HUES64 (cell line): Measurements from ENCODE around the gene PIK3R5.
"Not testable (repeated sequence)": the region's sequence is repeated elsewhere in the genome, so short reads cannot be mapped to it uniquely, and the experiment has no call there.

Experiments
- H3K27ac ChIP-seq: 2 replicates; pipeline ENCODE4 v1.7.0; 2013; ENCODE audit warnings: low read depth, low read length, inconsistent platforms
- H3K27me3 ChIP-seq: 2 replicates; pipeline ENCODE4 v1.6.1; 2013; ENCODE audit warnings: mild to moderate bottlenecking, low read length; ENCODE audit not compliant: insufficient read depth
- H3K36me3 ChIP-seq: 2 replicates; pipeline ENCODE4 v1.6.1; 2013; ENCODE audit warnings: mild to moderate bottlenecking, low read length; ENCODE audit not compliant: insufficient read depth
- H3K4me1 ChIP-seq: 2 replicates; pipeline ENCODE4 v1.6.1; 2013; ENCODE audit warnings: mild to moderate bottlenecking, low read length, moderate library complexity; ENCODE audit not compliant: insufficient read depth
- H3K4me3 ChIP-seq: 2 replicates; pipeline ENCODE4 v1.5.1; 2013; ENCODE audit warnings: mild to moderate bottlenecking, low read length, moderate library complexity
- H3K9ac ChIP-seq: 2 replicates; pipeline ENCODE4 v1.6.1; 2013; ENCODE audit warnings: mild to moderate bottlenecking, low read depth, low read length
- H3K9me3 ChIP-seq: 2 replicates; pipeline ENCODE4 v1.6.1; 2013; ENCODE audit warnings: low read depth, low read length; ENCODE audit not compliant: insufficient read depth
- WGBS: fragments of 150-250, 120-280 bp; methylation state at CpG from one replicate; pipeline ENCODE4 v1.1.7; 2013; ENCODE audit warnings: missing lambda C conversion rate; 5-methylcytosine and 5-hydroxymethylcytosine counted together

PIK3R5 gene

GRCh38 chr17:8861495-8862181, 103.9 kb downstream of the PIK3R5 start:
- Histone ChIP-seq H3K4me1 (peaks cover 15% of the 10 kb centered on the region), H3K9me3 (no peaks in the 10 kb centered on the region), H3K27ac (no peak overlapping the region), H3K27me3 (no peaks in the 10 kb centered on the region), H3K4me3 (no peak overlapping the region), H3K9ac (no peak overlapping the region), H3K36me3 (no peaks in the 10 kb centered on the region)
- 92% methylated on average over 7 of the region's 7 CpGs for WGBS

GRCh38 chr17:8859804-8860430, 105.6 kb downstream of the PIK3R5 start:
- H3K9ac ChIP-seq = no peak overlapping the region
- no peak overlapping the region for H3K4me3 ChIP-seq
- H3K9me3 ChIP-seq = no peaks in the 10 kb centered on the region
- no peak overlapping the region for H3K27ac ChIP-seq
- no peaks in the 10 kb centered on the region for H3K27me3 ChIP-seq
- WGBS = 91% methylated on average over 14 of the region's 14 CpGs
- H3K36me3 ChIP-seq = no peaks in the 10 kb centered on the region
- H3K4me1 ChIP-seq = peaks cover 15% of the 10 kb centered on the region

- no peak overlapping the region for H3K9ac ChIP-seq
- peaks cover 15% of the 10 kb centered on the region for H3K4me1 ChIP-seq
- H3K9me3 ChIP-seq = no peaks in the 10 kb centered on the region
- no peaks in the 10 kb centered on the region for H3K27me3 ChIP-seq
- H3K27ac ChIP-seq = no peak overlapping the region
- H3K4me3 ChIP-seq = no peak overlapping the region
- H3K36me3 ChIP-seq = no peaks in the 10 kb centered on the region
- WGBS = 92% methylated on average over 11 of the region's 11 CpGs
Measured at GRCh38 chr17:8859027-8859803, 106.3 kb downstream of the PIK3R5 start.

- H3K27me3 ChIP-seq = no peaks in the 10 kb centered on the region
- no peak overlapping the region for H3K4me3 ChIP-seq
- H3K36me3 ChIP-seq = no peaks in the 10 kb centered on the region
- no peak overlapping the region for H3K9ac ChIP-seq
- H3K4me1 ChIP-seq = peaks cover 15% of the 10 kb centered on the region
- no peak overlapping the region for H3K27ac ChIP-seq
- H3K9me3 ChIP-seq = no peaks in the 10 kb centered on the region
- WGBS = 50% methylated on average over 3 of the region's 5 CpGs
Measured at GRCh38 chr17:8857919-8858318, 107.6 kb downstream of the PIK3R5 start.

GRCh38 chr17:8856869-8857575, 108.5 kb downstream of the PIK3R5 start:
- no peaks in the 10 kb centered on the region for H3K9me3 ChIP-seq
- no peaks in the 10 kb centered on the region for H3K27me3 ChIP-seq
- H3K36me3 ChIP-seq = no peaks in the 10 kb centered on the region
- WGBS = 84% methylated on average over 14 of the region's 14 CpGs
- no peak overlapping the region for H3K27ac ChIP-seq
- no peak overlapping the region for H3K4me3 ChIP-seq
- H3K9ac ChIP-seq = no peak overlapping the region
- peaks cover 15% of the 10 kb centered on the region for H3K4me1 ChIP-seq

GRCh38 chr17:8856205-8856603, 109.3 kb downstream of the PIK3R5 start:
- not testable (repeated sequence) for H3K9ac ChIP-seq
- WGBS = 93% methylated on average over 6 of the region's 6 CpGs

GRCh38 chr17:8855477-8856204, 109.9 kb downstream of the PIK3R5 start:
- H3K36me3 ChIP-seq = no peaks in the 10 kb centered on the region
- H3K4me3 ChIP-seq = no peak overlapping the region
- no peak overlapping the region for H3K9ac ChIP-seq
- no peaks in the 10 kb centered on the region for H3K9me3 ChIP-seq
- H3K4me1 ChIP-seq = peaks cover 15% of the 10 kb centered on the region
- WGBS = 96% methylated on average over 16 of the region's 17 CpGs
- H3K27ac ChIP-seq = no peak overlapping the region
- H3K27me3 ChIP-seq = no peaks in the 10 kb centered on the region

More at GRCh38 chr17:8856205-8856603, 109.3 kb downstream of the PIK3R5 start:
- H3K4me1 ChIP-seq = peaks cover 15% of the 10 kb centered on the region
- not testable (repeated sequence) for H3K4me3 ChIP-seq, H3K27ac ChIP-seq, H3K27me3 ChIP-seq, H3K36me3 ChIP-seq, H3K9me3 ChIP-seq

- Histone ChIP-seq H3K27me3 (no peaks in the 10 kb centered on the region), H3K4me3 (no peak overlapping the region), H3K9me3 (no peaks in the 10 kb centered on the region), H3K4me1 (peaks cover 4% of the 10 kb centered on the region; the same call in 1 of the 2 replicates), H3K27ac (no peak overlapping the region), H3K36me3 (no peaks in the 10 kb centered on the region), H3K9ac (no peak overlapping the region)
- 98% methylated on average over 5 of the region's 5 CpGs for WGBS
Measured at GRCh38 chr17:8851600-8851999, 113.9 kb downstream of the PIK3R5 start.

- Histone ChIP-seq H3K27me3 (no peaks in the 10 kb centered on the region), H3K36me3 (no peaks in the 10 kb centered on the region), H3K4me3 (no peak overlapping the region), H3K4me1 (peaks cover 4% of the 10 kb centered on the region; the same call in 1 of the 2 replicates), H3K9me3 (no peaks in the 10 kb centered on the region), H3K9ac (no peak overlapping the region), H3K27ac (no peak overlapping the region)
- 87% methylated on average over 3 of the region's 4 CpGs for WGBS
Measured at GRCh38 chr17:8849311-8850041, 116.0 kb downstream of the PIK3R5 start.

GRCh38 chr17:8847891-8848290, 117.6 kb downstream of the PIK3R5 start:
- no peaks in the 10 kb centered on the region for H3K27me3 ChIP-seq
- H3K9ac ChIP-seq = no peak overlapping the region
- H3K4me1 ChIP-seq = peaks cover 4% of the 10 kb centered on the region; the same call in 1 of the 2 replicates
- no peak overlapping the region for H3K4me3 ChIP-seq
- no peaks in the 10 kb centered on the region for H3K9me3 ChIP-seq
- no peaks in the 10 kb centered on the region for H3K36me3 ChIP-seq
- H3K27ac ChIP-seq = no peak overlapping the region
- 96% methylated on average over 2 of the region's 2 CpGs for WGBS
